Erythroblast (primary cell): ENCODE measurements around the gene LRRC37A3.
"Not testable (repeated sequence)": the region's sequence is repeated elsewhere in the genome, so short reads cannot be mapped to it uniquely, and the experiment has no call there.

Experiments used
- GATA1 ChIP-seq: IDR thresholded peaks from 2 replicates; pipeline ENCODE4 v1.6.1; 2011; ENCODE audit warnings: low read depth, mild to moderate bottlenecking, control low read depth, low read length, moderate library complexity
- POLR2A ChIP-seq: IDR thresholded peaks from 2 replicates; pipeline ENCODE4 v1.6.1; 2011; ENCODE audit warnings: mild to moderate bottlenecking, low read length

- TF ChIP-seq POLR2A, GATA1: not testable (repeated sequence)
These were observed 76.4 kb downstream of the LRRC37A3 start for GRCh38 chr17:64842900-64843299.
